GM12878 (cell line): Measurements from ENCODE around the gene ERI2. TPM values are rescaled to one million over a fixed set of nuclear protein-coding genes. Genes with fewer than 3 reads are reported as not detected.

Source experiments
- ATAC-seq: fragments of 200-7000 bp; cut with Tn5 transposase; 3 replicates; pipeline ENCODE4 v1.9.1; 2020; ENCODE audit warnings: mild to moderate bottlenecking, moderate library complexity
- BruUV-seq: library from RNA; stranded (reverse); fragments of 400-500 nt; replicated peaks from 2 replicates; lab custom pipeline; 2021; lab: Mats Ljungman, UMichigan
- CTCF ChIA-PET: fragments of 300-600 bp; sonication (Branson Sonifier 250); formaldehyde crosslinking; extraction: SDS; loops from one replicate; lab custom pipeline; 2021; ENCODE audit warnings: inconsistent platforms; lab: Yijun Ruan, JAX
- POLR2A ChIA-PET: fragments of 350-600 bp; formaldehyde crosslinking; extraction: SDS; loops from one replicate; lab custom pipeline; 2021; ENCODE audit warnings: inconsistent platforms; lab: Charles Lee
- RAD21 ChIA-PET: fragments of 300-600 bp; sonication (Branson Sonifier 250); formaldehyde crosslinking; loops from one replicate; lab custom pipeline; 2023; ENCODE audit warnings: antibody characterized with exemption; ENCODE audit not compliant: unreplicated experiment; lab: Charles Lee
- SMC1A ChIA-PET: fragments of 300-600 bp; sonication (Branson Sonifier 250); formaldehyde crosslinking; loops from one replicate; lab custom pipeline; 2023; ENCODE audit not compliant: unreplicated experiment, uncharacterized antibody; lab: Charles Lee
- DNase-seq: peaks from one replicate; pipeline ENCODE4 v3.0.0-alpha.2; 2011; ENCODE audit warnings: low read depth, low spot score
- FAIRE-seq: peaks from 3 replicates; lab custom pipeline; 2011; peaks lifted over from hg19 to GRCh38; lab: Jason Lieb, UNC
- H2AFZ ChIP-seq: 2 replicates; pipeline ENCODE4 v1.6.0; 2011; ENCODE audit warnings: low read depth, low read length, control low read depth; ENCODE audit not compliant: control insufficient read depth
- H3K27ac ChIP-seq: 2 replicates; pipeline ENCODE4 v1.5.1; 2011; ENCODE audit warnings: control low read depth; ENCODE audit not compliant: control insufficient read depth, insufficient read depth
- H3K27me3 ChIP-seq, 2 experiments: replicated peaks in 1 of 2; 2 replicates each; pipeline versions ENCODE4 v1.6.0 to v1.6.1; 2011; ENCODE audit warnings: low read length in 1 of 2; ENCODE audit not compliant: control insufficient read depth in 2 of 2, insufficient read depth in 2 of 2
- H3K36me3 ChIP-seq, 2 experiments: 2 replicates each; pipeline ENCODE4 v1.5.1; 2011; ENCODE audit warnings: low read length in 1 of 2; ENCODE audit not compliant: control insufficient read depth in 2 of 2, insufficient read depth in 2 of 2
- H3K4me1 ChIP-seq: 2 replicates; pipeline ENCODE4 v1.6.1; 2011; ENCODE audit warnings: mild to moderate bottlenecking, low read length, moderate library complexity, mixed read lengths; ENCODE audit not compliant: control insufficient read depth, insufficient read depth
- H3K4me2 ChIP-seq: 2 replicates; pipeline ENCODE4 v1.6.0; 2011; ENCODE audit warnings: control low read depth; ENCODE audit not compliant: control insufficient read depth, insufficient read depth
- H3K4me3 ChIP-seq: fragments of 200-600 bp; sonication (generic); 2 replicates; pipeline ENCODE4 v1.5.1; 2016
- H3K79me2 ChIP-seq: 2 replicates; pipeline ENCODE4 v1.6.0; 2011; ENCODE audit warnings: low read length; ENCODE audit not compliant: control insufficient read depth, insufficient read depth
- H3K9ac ChIP-seq: 2 replicates; pipeline ENCODE4 v1.8.0; 2011; ENCODE audit warnings: low read length, control low read depth, mixed read lengths; ENCODE audit not compliant: control insufficient read depth, insufficient read depth
- H3K9me3 ChIP-seq: replicated peaks from 3 replicates; pipeline ENCODE4 v1.5.1; 2011; ENCODE audit warnings: mild to moderate bottlenecking, low read length; ENCODE audit not compliant: control insufficient read depth, insufficient read depth
- H4K20me1 ChIP-seq: 2 replicates; pipeline ENCODE4 v1.6.0; 2011; ENCODE audit not compliant: control insufficient read depth, insufficient read depth
- FOXK2 ChIP-seq: fragments of 450-650 bp; IDR thresholded peaks from 2 replicates; pipeline ENCODE4 v1.6.1; 2017; ENCODE audit warnings: mild to moderate bottlenecking, moderate library complexity
- IRF5 ChIP-seq: fragments of 450-650 bp; IDR thresholded peaks from 2 replicates; pipeline ENCODE4 v1.6.1; 2017; ENCODE audit warnings: borderline replicate concordance
- KLF5 ChIP-seq: fragments of 450-650 bp; IDR thresholded peaks from 2 replicates; pipeline ENCODE4 v1.6.1; 2014; ENCODE audit warnings: mild to moderate bottlenecking; ENCODE audit not compliant: partially characterized antibody
- NFYB ChIP-seq: IDR thresholded peaks from 2 replicates; pipeline ENCODE4 v1.6.1; 2011; ENCODE audit warnings: low read depth, mild to moderate bottlenecking, low read length, improper control_type of control experiment, moderate library complexity; ENCODE audit not compliant: insufficient read depth
- SMAD1 ChIP-seq: fragments of 450-650 bp; IDR thresholded peaks from 2 replicates; pipeline ENCODE4 v1.6.1; 2018; ENCODE audit warnings: mild to moderate bottlenecking, low read depth; ENCODE audit not compliant: partially characterized antibody
- SMC3 ChIP-seq: IDR thresholded peaks from 2 replicates; pipeline ENCODE4 v1.6.1; 2011; ENCODE audit warnings: low read length, improper control_type of control experiment, borderline replicate concordance
- SRF ChIP-seq, 2 experiments: IDR thresholded peaks; 2 replicates each; pipeline ENCODE4 v1.6.1; 2011; ENCODE audit warnings: low read depth in 2 of 2, low read length in 2 of 2, mild to moderate bottlenecking in 1 of 2, moderate library complexity in 1 of 2
- YY1 ChIP-seq: IDR thresholded peaks from 2 replicates; pipeline ENCODE4 v1.6.1; 2011; ENCODE audit warnings: low read depth, mild to moderate bottlenecking, low read length
- WGBS: methylation state at CpG from one replicate; pipeline ENCODE4 v1.1.6; 2016; ENCODE audit warnings: low lambda C conversion rate; ENCODE audit not compliant: insufficient replicate concordance, insufficient coverage; ENCODE audit errors: missing lambda C conversion rate; 5-methylcytosine and 5-hydroxymethylcytosine counted together
- in situ Hi-C: fragments of 300-500 bp; cut with MboI; formaldehyde crosslinking; loops from 9 replicates; pipeline ENCODE4 v1.14.3; 2018; ENCODE audit warnings: mixed read lengths
- intact Hi-C: fragments of 100-400 bp; cut with micrococcal nuclease; formaldehyde crosslinking; loops from one replicate; pipeline ENCODE4 v1.14.2; 2022; ENCODE audit not compliant: unreplicated experiment
- polyA plus RNA-seq, 11 experiments: library from polyadenylated mRNA; depleted of rRNA in 4 of 11; unstranded in 6 of 11; stranded (reverse) in 5 of 11; fragments of >200 nt; fragmentation: Nextera tagmentation in 4 of 11; fragmentation: Illumina TruSeq in 1 of 11; extraction: Ambion mirVana in 4 of 11; extraction: Trizol in 1 of 11; gene quantifications; 1 replicate in 1 of 11; 2 replicates in 10 of 11; pipeline versions ENCODE4 v1.2.1 to v1.2.3, GENCODE V29; 2011 to 2016; ENCODE audit warnings: inconsistent platforms in 2 of 11, missing spikeins in 2 of 11, low read depth in 1 of 11
- total RNA-seq, 4 experiments: library from RNA; depleted of rRNA in 3 of 4; stranded (reverse); fragments of >200 nt in 3 of 4; fragmentation: Illumina TruSeq in 1 of 4; extraction: Trizol in 1 of 4; gene quantifications; 2 replicates each; pipeline versions ENCODE4 v1.2.1 to v1.2.3, GENCODE V29; 2013 to 2021

Gene ERI2
- total and polyA plus RNA-seq, 10 of the 15 experiments (the other 5 are each of a cell fraction or from before 2014, with no cell fraction given) = 7.7 to 35.5 (median 19.2) TPM

DNA sequence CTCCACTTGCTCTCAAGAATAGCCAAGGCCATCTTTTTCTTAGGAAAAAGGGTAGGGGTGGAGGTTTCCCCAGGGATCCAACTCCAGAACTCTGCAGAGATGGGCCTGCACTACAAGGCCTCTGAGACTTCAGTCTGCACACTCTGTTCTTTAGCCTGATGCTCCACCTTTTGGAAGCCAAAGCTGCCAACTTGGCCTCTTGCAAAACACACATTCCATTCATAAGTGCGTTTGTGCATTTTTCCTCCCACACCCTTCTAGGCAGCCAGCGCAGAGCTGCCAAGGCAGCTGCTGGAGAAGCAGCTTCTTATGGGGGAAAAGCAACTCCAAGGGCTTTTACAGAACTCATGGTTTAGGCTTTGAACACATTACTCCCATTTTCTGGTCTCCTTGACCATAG, 45.3 kb upstream of the ERI2 start:
- Histone ChIP-seq H3K4me1 (no peaks in the 10 kb centered on the region), H3K36me3 (peaks cover 0 to 2% of the 10 kb centered on the region in 2 experiments; a peak in 1 of 4 replicates), H3K27ac (no peak overlapping the region), H3K79me2 (no peaks in the 10 kb centered on the region), H4K20me1 (no peaks in the 10 kb centered on the region), H3K4me2 (no peak overlapping the region), H3K27me3 (no peaks in the 10 kb centered on the region), H3K9me3 (no peaks in the 10 kb centered on the region), H3K9ac (no peak overlapping the region), H3K4me3 (no peak overlapping the region), H2AFZ (no peak overlapping the region)
- FAIRE-seq = no peak
- in situ Hi-C loops = loop anchor here (5.0 kb wide), 2 partner anchors 151 to 231 kb away; no protein-coding TSS in a partner anchor
- ChIA-PET CTCF (interaction anchor here (1.0 to 5.6 kb wide), 17 partner anchors 11 to 306 kb away, joined by 3 to 58 read pairs (median 8); partner anchors contain the start of genes DCUN1D3 and LDAF1), SMC1A (interaction anchor here (0.5 to 6.7 kb wide), 13 partner anchors 22 to 337 kb away, joined by 3 to 50 read pairs (median 6); no protein-coding TSS in a partner anchor), RAD21 (interaction anchor here (0.8 to 2.8 kb wide), 11 partner anchors 13 to 449 kb away, joined by 3 to 14 read pairs (median 7); partner anchors contain the start of gene DCUN1D3), POLR2A (no interaction called here)
- no TSS peak for BruUV-seq
- intact Hi-C loops = loop anchor here (2.0 to 10.0 kb wide), 3 partner anchors 93 to 231 kb away; no protein-coding TSS in a partner anchor
- TF ChIP-seq YY1 (no peak), SRF (IDR thresholded peaks at IDR 0.05; ENCODE audit: low read depth in 2 of 2, low read length in 2 of 2) (no peak), SMAD1 (no peak), FOXK2 (no peak), NFYB (no peak), IRF5 (no peak), SMC3 (no peak), KLF5 (no peak)
- no peak for DNase-seq
- ATAC-seq = no peak
- 97% methylated on average over 2 of the region's 2 CpGs for WGBS
